Gastroesophageal sphincter (tissue), 4 donors: ENCODE measurements around the gene RNU2-63P. TPM values are rescaled to one million over a fixed set of nuclear protein-coding genes. Genes with fewer than 3 reads are reported as not detected.

Source experiments
- ATAC-seq: fragments of 150-250 bp; one replicate; pipeline ENCODE4 v1.9.1; 2016; ENCODE audit warnings: mild to moderate bottlenecking, moderate library complexity
- H3K27ac ChIP-seq, 4 donors: fragments of 200-600 bp; sonication (generic) in 3 of 4; 1 replicate in 3 of 4; 2 replicates in 1 of 4; pipeline ENCODE4 v1.5.1; 2016 to 2019
- H3K27me3 ChIP-seq: fragments of 200-600 bp; sonication (generic); one replicate; pipeline ENCODE4 v1.5.1; 2019
- H3K36me3 ChIP-seq, 2 donors: fragments of 200-600 bp; sonication (generic); one replicate each; pipeline ENCODE4 v1.5.1; 2019; ENCODE audit warnings: control low read depth in 1 of 2
- H3K4me1 ChIP-seq, 3 donors: fragments of 200-600 bp; sonication (generic); 1 replicate in 2 of 3; 2 replicates in 1 of 3; pipeline ENCODE4 v1.5.1; 2016 to 2019; ENCODE audit warnings: control low read depth in 2 of 3
- H3K4me3 ChIP-seq, 2 donors: fragments of 200-600 bp; sonication (generic); one replicate each; pipeline ENCODE4 v1.5.1; 2019; ENCODE audit warnings: mild to moderate bottlenecking in 1 of 2, moderate library complexity in 1 of 2
- H3K9me3 ChIP-seq, 3 donors: fragments of 200-600 bp; sonication (generic); one replicate each; pipeline ENCODE4 v1.5.1; 2017 to 2019; ENCODE audit warnings: control low read depth in 2 of 3
- CTCF ChIP-seq, 4 experiments: fragments of 200-600 bp in 2 of 4; fragments of 450-650 bp in 2 of 4; sonication (generic) in 1 of 4; IDR thresholded peaks; one replicate each; pipeline ENCODE4 v1.5.1; 2017 to 2019; ENCODE audit warnings: antibody characterized with exemption in 4 of 4, mild to moderate bottlenecking in 2 of 4, moderate library complexity in 2 of 4
- EP300 ChIP-seq: sonication (generic); formaldehyde crosslinking; IDR thresholded peaks from one replicate; pipeline ENCODE4 v1.6.1; 2017; ENCODE audit warnings: antibody characterized with exemption, mild to moderate bottlenecking
- POLR2A ChIP-seq, 2 donors: fragments of 450-650 bp; IDR thresholded peaks; one replicate each; pipeline ENCODE4 v1.6.1; 2017; ENCODE audit warnings: antibody characterized with exemption in 2 of 2, mild to moderate bottlenecking in 2 of 2, moderate library complexity in 1 of 2
- POLR2AphosphoS5 ChIP-seq: sonication (generic); formaldehyde crosslinking; IDR thresholded peaks from one replicate; pipeline ENCODE4 v1.6.1; 2017; ENCODE audit warnings: antibody characterized with exemption
- WGBS, 2 donors: methylation state at CpG; one replicate each; pipeline ENCODE4 v1.1.5; 2018; ENCODE audit warnings: low coverage in 1 of 2; 5-methylcytosine and 5-hydroxymethylcytosine counted together
- total RNA-seq, 4 donors: library from RNA; depleted of rRNA; stranded (reverse); fragments of >200 nt; gene quantifications; one replicate each; pipeline ENCODE4 v1.1.0, GENCODE V29; 2016

RNU2-63P gene
- total RNA-seq, 4 donors from 2014 or later = not detected

- no peak for ATAC-seq
- TF ChIP-seq CTCF (IDR thresholded peaks at IDR 0.05) (no peak), POLR2AphosphoS5 (no peak)
- 85 to 94% methylated on average over 5 of the region's 5 CpGs for WGBS, 2 donors
- H3K27me3 ChIP-seq = no peaks in the 10 kb centered on the region
- peaks cover 0 to 24% (median 3%) of the 10 kb centered on the region in 3 donors for H3K4me1 ChIP-seq
- H3K27ac ChIP-seq = no peak overlapping the region
- no peak overlapping the region for H3K4me3 ChIP-seq
- no peaks in the 10 kb centered on the region for H3K36me3 ChIP-seq
- no peaks in the 10 kb centered on the region for H3K9me3 ChIP-seq
Observed at GRCh38 chr2:88058191-88058590, 41.8 kb upstream of the RNU2-63P start.

DNA sequence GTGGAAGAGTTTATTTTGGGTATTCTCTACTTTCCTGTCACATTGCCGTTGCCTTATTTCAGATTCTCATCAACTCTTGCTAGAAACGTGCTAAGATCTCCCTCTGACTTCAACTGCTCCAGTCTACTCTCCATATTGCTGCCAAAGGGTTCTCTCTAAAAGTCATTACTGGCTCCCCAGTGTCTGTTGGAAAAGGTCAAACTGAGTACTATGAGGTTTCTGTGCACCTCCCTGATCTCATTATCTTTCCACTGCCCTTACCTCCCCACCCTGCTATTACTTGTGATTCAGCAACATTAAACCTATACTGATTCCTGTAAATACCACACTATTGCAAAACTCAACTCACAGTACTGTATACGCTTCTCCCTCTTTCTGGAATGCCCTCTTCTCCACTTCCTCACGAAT lies 41.1 kb upstream of the RNU2-63P start:
- TF ChIP-seq POLR2AphosphoS5 (no peak), CTCF (IDR thresholded peaks at IDR 0.05) (no peak), EP300 (no peak), POLR2A (IDR thresholded peaks at IDR 0.05) (no peak)
- Histone ChIP-seq H3K4me3 (no peak overlapping the region), H3K36me3 (no peaks in the 10 kb centered on the region), H3K27me3 (no peaks in the 10 kb centered on the region), H3K27ac (no peak overlapping the region), H3K4me1 (peaks cover 0 to 31% (median 3%) of the 10 kb centered on the region in 3 donors), H3K9me3 (no peaks in the 10 kb centered on the region)
- ATAC-seq = no peak
- WGBS, 2 donors = 58 to 72% methylated on average over 3 to 4 of the region's 4 CpGs

DNA sequence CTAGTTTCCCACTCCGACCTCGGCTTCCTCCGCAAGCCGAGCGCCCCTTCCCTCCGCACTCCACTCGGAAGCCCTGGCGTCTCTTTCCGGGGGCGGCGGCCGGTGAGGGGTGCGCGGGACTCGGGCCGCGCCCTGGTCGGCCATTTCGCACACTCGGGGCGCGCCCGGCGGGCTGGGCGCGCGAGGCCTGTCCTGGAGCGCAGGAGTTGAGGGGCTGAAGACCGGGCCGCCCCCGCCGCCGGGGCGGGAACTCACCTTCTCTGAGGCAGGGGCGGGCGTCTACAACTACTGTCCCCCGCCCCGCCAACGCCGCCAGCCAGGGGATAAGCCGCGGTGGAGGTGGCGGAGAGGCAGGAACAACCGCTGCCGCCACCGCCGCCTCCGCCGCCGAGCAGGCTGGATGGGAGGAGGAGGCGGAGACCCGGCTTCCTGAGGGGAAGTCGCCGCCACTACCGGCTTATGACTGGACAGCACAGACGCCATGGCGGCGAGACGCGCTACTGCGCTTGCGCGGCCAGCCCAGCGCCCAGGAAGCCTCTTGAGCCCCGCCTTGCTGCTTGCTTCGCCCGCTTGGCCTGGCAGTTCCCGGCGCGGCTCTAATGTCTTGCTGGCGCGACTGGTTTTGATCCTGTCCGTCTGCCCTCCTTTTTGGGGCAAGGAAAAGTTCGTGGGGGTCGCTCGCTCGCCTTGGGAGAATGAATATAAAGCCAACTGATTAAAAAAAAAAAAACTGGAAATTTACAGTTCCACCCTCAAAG lies 39.2 kb upstream of the RNU2-63P start, which contains the start of gene KRCC1:
Gene KRCC1, minus strand, starts transcription at position 413 of the 758 bp plus-strand sequence. CDS start 27,220 bp downstream, outside the sequence.
- 0% methylated on average over 1 to 23 of the region's 77 CpGs for WGBS, 2 donors
- no peaks in the 10 kb centered on the region for H3K27me3 ChIP-seq

GRCh38 chr2:88054782-88055370 lies 38.5 kb upstream of the RNU2-63P start:
- Histone ChIP-seq H3K9me3 (no peaks in the 10 kb centered on the region), H3K27ac (peak overlapping the region; percentile 92 to 97 (median 96)), H3K27me3 (no peaks in the 10 kb centered on the region), H3K4me3 (peak overlapping the region; percentile 88 to 92), H3K36me3 (no peaks in the 10 kb centered on the region), H3K4me1 (peaks cover 0 to 47% (median 3%) of the 10 kb centered on the region in 3 donors)
- TF ChIP-seq CTCF (IDR thresholded peaks at IDR 0.05) (no peak), EP300 (no peak), POLR2A (IDR thresholded peaks at IDR 0.05) (no peak), POLR2AphosphoS5 (no peak)
- 0 to 1% methylated on average over 2 to 12 of the region's 25 CpGs for WGBS, 2 donors
- ATAC-seq = peak; percentile 3

More for the DNA sequence above, 39.2 kb upstream of the RNU2-63P start, which contains the start of gene KRCC1:
- no peaks in the 10 kb centered on the region for H3K9me3 ChIP-seq
- H3K36me3 ChIP-seq = no peaks in the 10 kb centered on the region
- TF ChIP-seq CTCF (IDR thresholded peaks at IDR 0.05) = peak in 1 of 4 experiments; percentile 45
- peak; percentile 93 to 95 for TF ChIP-seq POLR2A (IDR thresholded peaks at IDR 0.05)
- TF ChIP-seq EP300 = no peak
- TF ChIP-seq POLR2AphosphoS5 = peak; percentile 90
- peak within 1 kb of the TSS; percentile 88 to 92 for H3K4me3 ChIP-seq
- H3K27ac ChIP-seq = peak within 1 kb of the TSS; percentile 92 to 97 (median 96)
- peaks cover 0 to 46% (median 3%) of the 10 kb centered on the region in 3 donors for H3K4me1 ChIP-seq
- peak; percentile 97 for ATAC-seq
